Tibial nerve (tissue), 4 donors: ENCODE data around the gene WASHC4. TPM values are rescaled to one million over a fixed set of nuclear protein-coding genes. Genes with fewer than 3 reads are reported as not detected.
"Not testable (repeated sequence)": the region's sequence is repeated elsewhere in the genome, so short reads cannot be mapped to it uniquely, and the experiment has no call there.

Source experiments
- DNase-seq, 2 donors: peaks; one replicate each; pipeline ENCODE4 v3.0.0-alpha.2; 2019; ENCODE audit warnings: low spot score in 2 of 2
- H3K27ac ChIP-seq, 4 donors: fragments of 200-600 bp; sonication (generic) in 3 of 4; one replicate each; pipeline ENCODE4 v1.5.1; 2017 to 2019; ENCODE audit warnings: mild to moderate bottlenecking in 1 of 4
- H3K27me3 ChIP-seq, 2 donors: fragments of 200-600 bp; sonication (generic) in 1 of 2; one replicate each; pipeline versions ENCODE4 v1.5.1 to v1.6.0; 2017 to 2019
- H3K36me3 ChIP-seq, 3 donors: fragments of 200-600 bp; sonication (generic); one replicate each; pipeline ENCODE4 v1.5.1; 2018 to 2019
- H3K4me1 ChIP-seq, 4 donors: fragments of 200-600 bp; sonication (generic) in 3 of 4; one replicate each; pipeline ENCODE4 v1.5.1; 2017 to 2019
- H3K4me3 ChIP-seq, 4 donors: fragments of 200-600 bp; sonication (generic) in 3 of 4; one replicate each; pipeline ENCODE4 v1.5.1; 2017 to 2019; ENCODE audit warnings: mild to moderate bottlenecking in 1 of 4, moderate library complexity in 1 of 4
- H3K9me3 ChIP-seq, 4 donors: fragments of 200-600 bp; sonication (generic) in 3 of 4; one replicate each; pipeline ENCODE4 v1.5.1; 2017 to 2019
- EP300 ChIP-seq, 2 donors: sonication (generic); formaldehyde crosslinking; IDR thresholded peaks; one replicate each; pipeline ENCODE4 v1.6.1; 2017; ENCODE audit warnings: antibody characterized with exemption in 2 of 2, mild to moderate bottlenecking in 1 of 2
- POLR2A ChIP-seq, 2 donors: fragments of 450-650 bp; IDR thresholded peaks; one replicate each; pipeline ENCODE4 v1.6.1; 2017; ENCODE audit warnings: antibody characterized with exemption in 2 of 2, mild to moderate bottlenecking in 2 of 2, moderate library complexity in 2 of 2
- WGBS, 2 donors: methylation state at CpG; one replicate each; pipeline ENCODE4 v1.1.5; 2018; 5-methylcytosine and 5-hydroxymethylcytosine counted together
- total RNA-seq, 4 donors: library from RNA; depleted of rRNA; stranded (reverse); fragments of >200 nt; gene quantifications; one replicate each; pipeline ENCODE4 v1.1.0, GENCODE V29; 2016
- TF ChIP-seq, protein P1 (sequence below), 5 experiments: fragments of 200-600 bp in 3 of 5; fragments of 450-650 bp in 2 of 5; sonication (generic) in 3 of 5; IDR thresholded peaks; one replicate each; pipeline ENCODE4 v1.5.1; 2016 to 2019; ENCODE audit warnings: antibody characterized with exemption in 5 of 5, mild to moderate bottlenecking in 3 of 5, moderate library complexity in 2 of 5

The WASHC4 gene
- total RNA-seq, 4 donors from 2014 or later, result 60.9 to 119 (median 79.9) TPM

GRCh38 chr12:105091476-105092206 is 15.9 kb upstream of the WASHC4 start:
- 52 to 78% methylated on average over 4 of the region's 4 CpGs for WGBS, 2 donors
- Histone ChIP-seq H3K9me3 (peaks cover 0 to 17% (median 2%) of the 10 kb centered on the region in 4 donors), H3K4me3 (no peak overlapping the region), H3K27me3 (peaks cover 0 to 6% of the 10 kb centered on the region in 2 donors), H3K4me1 (no peaks in the 10 kb centered on the region), H3K36me3 (no peaks in the 10 kb centered on the region), H3K27ac (no peak overlapping the region)
- TF ChIP-seq EP300 (IDR thresholded peaks at IDR 0.05), result no peak
- no peak for DNase-seq

GRCh38 chr12:105092336-105092735 is 15.2 kb upstream of the WASHC4 start:
- TF ChIP-seq EP300 (IDR thresholded peaks at IDR 0.05), result no peak
- TF ChIP-seq POLR2A (IDR thresholded peaks at IDR 0.05), result no peak
- TF ChIP-seq, protein P1, sequence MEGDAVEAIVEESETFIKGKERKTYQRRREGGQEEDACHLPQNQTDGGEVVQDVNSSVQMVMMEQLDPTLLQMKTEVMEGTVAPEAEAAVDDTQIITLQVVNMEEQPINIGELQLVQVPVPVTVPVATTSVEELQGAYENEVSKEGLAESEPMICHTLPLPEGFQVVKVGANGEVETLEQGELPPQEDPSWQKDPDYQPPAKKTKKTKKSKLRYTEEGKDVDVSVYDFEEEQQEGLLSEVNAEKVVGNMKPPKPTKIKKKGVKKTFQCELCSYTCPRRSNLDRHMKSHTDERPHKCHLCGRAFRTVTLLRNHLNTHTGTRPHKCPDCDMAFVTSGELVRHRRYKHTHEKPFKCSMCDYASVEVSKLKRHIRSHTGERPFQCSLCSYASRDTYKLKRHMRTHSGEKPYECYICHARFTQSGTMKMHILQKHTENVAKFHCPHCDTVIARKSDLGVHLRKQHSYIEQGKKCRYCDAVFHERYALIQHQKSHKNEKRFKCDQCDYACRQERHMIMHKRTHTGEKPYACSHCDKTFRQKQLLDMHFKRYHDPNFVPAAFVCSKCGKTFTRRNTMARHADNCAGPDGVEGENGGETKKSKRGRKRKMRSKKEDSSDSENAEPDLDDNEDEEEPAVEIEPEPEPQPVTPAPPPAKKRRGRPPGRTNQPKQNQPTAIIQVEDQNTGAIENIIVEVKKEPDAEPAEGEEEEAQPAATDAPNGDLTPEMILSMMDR (IDR thresholded peaks at IDR 0.05), result no peak
- Histone ChIP-seq H3K36me3 (no peaks in the 10 kb centered on the region), H3K9me3 (peaks cover 0 to 17% (median 2%) of the 10 kb centered on the region in 4 donors), H3K4me1 (no peaks in the 10 kb centered on the region), H3K27ac (no peak overlapping the region), H3K27me3 (peaks cover 0 to 6% of the 10 kb centered on the region in 2 donors), H3K4me3 (no peak overlapping the region)
- WGBS, 2 donors, result 47 to 54% methylated on average over 13 of the region's 13 CpGs
- no peak for DNase-seq

- H3K36me3 ChIP-seq, H3K4me3 ChIP-seq, H3K27me3 ChIP-seq, H3K27ac ChIP-seq, H3K4me1 ChIP-seq, DNase-seq: not testable (repeated sequence)
- peaks cover 0 to 17% (median 2%) of the 10 kb centered on the region in 4 donors for H3K9me3 ChIP-seq
- WGBS, 2 donors, result 89 to 90% methylated on average over 5 of the region's 5 CpGs
These were observed 12.2 kb upstream of the WASHC4 start for GRCh38 chr12:105095338-105095737.

- TF ChIP-seq EP300 (IDR thresholded peaks at IDR 0.05), result no peak
- TF ChIP-seq, protein P1 (IDR thresholded peaks at IDR 0.05), result no peak
- H3K4me1 ChIP-seq, result peaks cover 0 to 9% (median 0%) of the 10 kb centered on the region in 4 donors
- no peak for DNase-seq
- WGBS, 2 donors, result 93 to 100% methylated on average over 1 of the region's 1 CpG
- peaks cover 0 to 17% (median 2%) of the 10 kb centered on the region in 4 donors for H3K9me3 ChIP-seq
- no peaks in the 10 kb centered on the region for H3K27me3 ChIP-seq
- no peak overlapping the region for H3K27ac ChIP-seq
- H3K4me3 ChIP-seq, result no peak overlapping the region
- H3K36me3 ChIP-seq, result no peaks in the 10 kb centered on the region
These were observed 8.2 kb upstream of the WASHC4 start for GRCh38 chr12:105099356-105099755.

- Histone ChIP-seq H3K9me3 (peaks cover 0 to 8% (median 0%) of the 10 kb centered on the region in 4 donors), H3K4me1 (peaks cover 0 to 9% (median 0%) of the 10 kb centered on the region in 4 donors), H3K36me3 (no peaks in the 10 kb centered on the region), H3K27ac (peak overlapping the region in 2 of 4 donors; percentile 9 to 17), H3K4me3 (no peak overlapping the region), H3K27me3 (no peaks in the 10 kb centered on the region)
- no peak for DNase-seq
- WGBS, 2 donors, result 76 to 80% methylated on average over 7 of the region's 7 CpGs
- TF ChIP-seq POLR2A (IDR thresholded peaks at IDR 0.05) (no peak), EP300 (IDR thresholded peaks at IDR 0.05) (no peak)
- TF ChIP-seq, protein P1 (IDR thresholded peaks at IDR 0.05), result no peak
These were observed 7.1 kb upstream of the WASHC4 start for GRCh38 chr12:105100207-105100985.

DNA sequence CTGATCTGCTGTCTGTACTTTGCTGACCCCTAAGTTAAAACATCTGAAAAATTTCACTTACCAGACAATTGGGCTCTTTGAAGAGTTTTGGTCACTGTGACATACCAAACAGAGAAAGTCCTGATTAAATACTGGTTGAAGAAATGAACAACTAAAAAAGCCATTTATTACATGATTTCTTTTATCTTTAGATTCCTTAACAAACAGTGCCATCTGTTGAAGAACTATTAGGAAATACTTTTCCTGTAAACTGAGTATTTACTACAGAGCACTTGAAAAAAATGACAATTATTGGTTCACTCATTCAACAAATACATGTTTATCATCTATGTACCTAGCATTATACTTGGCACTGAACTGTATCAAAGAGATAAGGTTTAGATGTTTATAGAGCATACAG is 6.5 kb upstream of the WASHC4 start:
- H3K9me3 ChIP-seq, result peaks cover 0 to 2% (median 0%) of the 10 kb centered on the region in 4 donors
- DNase-seq, result no peak
- H3K36me3 ChIP-seq, result no peaks in the 10 kb centered on the region
- H3K4me3 ChIP-seq, result no peak overlapping the region
- no peaks in the 10 kb centered on the region for H3K27me3 ChIP-seq
- TF ChIP-seq, protein P1 (IDR thresholded peaks at IDR 0.05), result peak in 1 of 5 experiments; percentile 10
- no peak for TF ChIP-seq POLR2A (IDR thresholded peaks at IDR 0.05)
- peaks cover 0 to 9% (median 0%) of the 10 kb centered on the region in 4 donors for H3K4me1 ChIP-seq
- H3K27ac ChIP-seq, result peak overlapping the region in 2 of 4 donors; percentile 9 to 17
